CD8-positive, alpha-beta memory T cell (primary cell): ENCODE measurements around the gene SKI. TPM values are rescaled to one million over a fixed set of nuclear protein-coding genes. Genes with fewer than 3 reads are reported as not detected.

Experiments used
- CTCF ChIA-PET: fragments of 350-600 bp; sonication (Branson Sonifier 250); formaldehyde crosslinking; loops from one replicate; lab custom pipeline; 2021; ENCODE audit warnings: antibody characterized with exemption; lab: Charles Lee
- POLR2A ChIA-PET: fragments of 350-600 bp; sonication (Branson Sonifier 250); formaldehyde crosslinking; loops from one replicate; lab custom pipeline; 2021; ENCODE audit warnings: antibody characterized with exemption; lab: Charles Lee
- DNase-seq, 5 donors: peaks; one replicate each; pipeline versions ENCODE4 v3.0.0 to v3.0.0-alpha.2; 2020 to 2022; ENCODE audit warnings: mixed read lengths in 1 of 5
- H3K27ac ChIP-seq: one replicate; pipeline ENCODE4 v1.7.0; 2013; ENCODE audit warnings: low read depth, mild to moderate bottlenecking, low read length, moderate library complexity
- H3K27me3 ChIP-seq: 2 replicates; pipeline ENCODE4 v1.7.0; 2013; ENCODE audit warnings: low read length, mild to moderate bottlenecking; ENCODE audit not compliant: insufficient read depth, poor library complexity, severe bottlenecking
- H3K36me3 ChIP-seq: 2 replicates; pipeline ENCODE4 v1.7.0; 2013; ENCODE audit warnings: mild to moderate bottlenecking, low read length, moderate library complexity; ENCODE audit not compliant: insufficient read depth
- H3K4me1 ChIP-seq: 2 replicates; pipeline ENCODE4 v1.7.0; 2013; ENCODE audit warnings: mild to moderate bottlenecking, low read length, moderate library complexity; ENCODE audit not compliant: insufficient read depth
- H3K4me3 ChIP-seq: 2 replicates; pipeline ENCODE4 v1.7.0; 2013; ENCODE audit warnings: mild to moderate bottlenecking, low read length
- H3K9me3 ChIP-seq: 2 replicates; pipeline ENCODE4 v1.7.0; 2013; ENCODE audit warnings: mild to moderate bottlenecking, low read length
- H3K27ac Mint-ChIP-seq, 8 donors: one replicate each; pipeline ENCODE4 v1.8.0; 2020 to 2021; ENCODE audit warnings: mixed read lengths in 8 of 8, mild to moderate bottlenecking in 6 of 8, inconsistent platforms in 3 of 8, moderate library complexity in 3 of 8
- H3K27me3 Mint-ChIP-seq, 2 donors: one replicate each; pipeline ENCODE4 v1.8.0; 2020 to 2021; ENCODE audit warnings: mixed read lengths in 2 of 2, mild to moderate bottlenecking in 1 of 2, moderate library complexity in 1 of 2
- H3K36me3 Mint-ChIP-seq, 3 donors: one replicate each; pipeline ENCODE4 v1.8.0; 2020 to 2021; ENCODE audit warnings: mixed read lengths in 3 of 3, inconsistent platforms in 1 of 3, mild to moderate bottlenecking in 1 of 3
- H3K4me1 Mint-ChIP-seq, 3 donors: one replicate each; pipeline ENCODE4 v1.8.0; 2020 to 2021; ENCODE audit warnings: mixed read lengths in 3 of 3, inconsistent platforms in 1 of 3, mild to moderate bottlenecking in 1 of 3
- H3K4me3 Mint-ChIP-seq, 7 donors: one replicate each; pipeline ENCODE4 v1.8.0; 2020 to 2021; ENCODE audit warnings: mixed read lengths in 7 of 7, mild to moderate bottlenecking in 6 of 7, moderate library complexity in 4 of 7, inconsistent platforms in 2 of 7
- H3K9me3 Mint-ChIP-seq, 5 donors: one replicate each; pipeline ENCODE4 v1.8.0; 2020 to 2022; ENCODE audit warnings: mixed read lengths in 5 of 5, mild to moderate bottlenecking in 3 of 5, moderate library complexity in 2 of 5, inconsistent platforms in 1 of 5
- polyA plus RNA-seq: library from polyadenylated mRNA; unstranded; fragments of 300-500 nt; fragmentation: Illumina TruSeq; gene quantifications from one replicate; pipeline ENCODE4 v1.2.3, GENCODE V29; 2021
- total RNA-seq, 2 experiments: library from RNA; stranded (reverse); gene quantifications; one replicate each; pipeline ENCODE4 v1.2.3, GENCODE V29; 2021

SKI gene
- total and polyA plus RNA-seq, 3 experiments from 2014 or later = 0.94 to 38.4 (median 35.9) TPM

DNA sequence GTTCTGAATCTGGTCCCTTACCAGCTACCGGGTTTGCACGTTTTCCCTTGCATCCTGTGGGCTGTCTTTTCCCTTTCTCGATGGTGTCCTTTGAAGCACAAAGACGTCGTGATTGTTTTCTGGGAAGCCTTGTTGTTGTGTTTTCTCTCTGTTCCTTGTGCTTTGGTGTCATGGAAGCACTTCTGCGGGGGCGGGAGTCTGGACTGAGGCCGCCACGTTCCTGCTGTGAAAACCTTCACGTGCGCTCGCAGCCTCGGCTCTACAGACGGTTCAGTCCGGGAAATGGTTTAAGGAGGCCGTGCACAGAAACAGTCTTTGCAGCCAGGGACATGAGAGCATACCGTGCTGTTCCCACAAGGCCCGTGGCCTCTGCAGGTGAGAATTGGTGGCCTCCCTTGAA is 68.5 kb downstream of the SKI start:
- H3K27ac Mint-ChIP-seq = peak overlapping the region; percentile 54 to 94 (median 72)
- H3K4me1 Mint-ChIP-seq = peaks cover 51 to 89% (median 68%) of the 10 kb centered on the region in 3 donors
- H3K27me3 Mint-ChIP-seq = no peaks in the 10 kb centered on the region
- H3K9me3 ChIP-seq = no peaks in the 10 kb centered on the region
- POLR2A ChIA-PET = no interaction called here
- H3K27ac ChIP-seq = no peak overlapping the region
- H3K9me3 Mint-ChIP-seq = no peaks in the 10 kb centered on the region
- H3K27me3 ChIP-seq = no peaks in the 10 kb centered on the region
- peak overlapping the region in 3 of 7 donors; percentile 12 to 57 (median 40) for H3K4me3 Mint-ChIP-seq
- peaks cover 0 to 17% (median 1%) of the 10 kb centered on the region in 3 donors for H3K36me3 Mint-ChIP-seq
- H3K4me3 ChIP-seq = no peak overlapping the region
- peaks cover 97% of the 10 kb centered on the region for H3K4me1 ChIP-seq
- CTCF ChIA-PET = no interaction called here
- no peak for DNase-seq
- no peaks in the 10 kb centered on the region for H3K36me3 ChIP-seq

DNA sequence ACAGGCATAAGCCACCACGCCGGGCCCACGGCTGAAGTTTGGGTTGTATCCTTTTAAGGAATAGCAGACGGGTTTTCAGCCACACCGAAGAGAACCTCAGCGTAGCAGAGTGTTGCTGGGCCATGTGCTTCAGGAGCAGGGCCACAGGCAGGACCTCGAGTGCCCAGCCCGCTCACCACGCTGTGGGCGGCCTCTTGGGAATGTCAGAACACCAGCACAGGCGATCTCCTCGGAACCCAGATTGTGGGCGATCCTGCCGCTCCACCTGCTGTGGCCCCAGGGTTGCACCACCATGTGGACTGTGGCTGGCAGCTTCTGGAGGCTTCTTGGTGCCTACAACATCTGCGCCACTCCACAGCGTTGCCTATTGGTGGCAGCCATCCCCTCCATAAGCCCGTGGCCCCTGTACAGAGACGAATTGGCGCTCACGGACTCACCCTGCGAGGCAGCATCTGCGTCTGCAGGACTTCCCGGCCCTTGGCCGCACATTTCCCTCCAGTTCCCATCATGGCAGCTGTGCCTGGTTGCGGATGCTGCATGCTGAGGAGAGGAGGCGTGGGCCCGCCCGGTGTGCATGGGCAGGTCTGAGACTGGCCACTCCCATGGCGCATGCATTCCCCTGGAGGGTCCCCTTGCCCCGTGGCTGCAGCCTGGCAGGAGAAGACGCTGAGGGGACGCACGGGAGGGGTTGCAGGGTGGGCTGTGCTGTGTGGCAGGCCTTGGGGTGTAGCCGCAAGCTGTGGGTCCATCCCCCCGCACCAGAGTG is 69.3 kb downstream of the SKI start:
- Histone ChIP-seq H3K4me1 (peaks cover 97% of the 10 kb centered on the region), H3K27ac (no peak overlapping the region), H3K27me3 (no peaks in the 10 kb centered on the region), H3K9me3 (no peaks in the 10 kb centered on the region), H3K36me3 (peaks cover 2% of the 10 kb centered on the region), H3K4me3 (no peak overlapping the region)
- H3K4me1 Mint-ChIP-seq = peaks cover 47 to 89% (median 62%) of the 10 kb centered on the region in 3 donors
- H3K9me3 Mint-ChIP-seq = no peaks in the 10 kb centered on the region
- no peak overlapping the region for H3K4me3 Mint-ChIP-seq
- POLR2A ChIA-PET = no interaction called here
- H3K27me3 Mint-ChIP-seq = no peaks in the 10 kb centered on the region
- no peak for DNase-seq
- peak overlapping the region in 6 of 8 donors; percentile 36 to 99 (median 81) for H3K27ac Mint-ChIP-seq
- peaks cover 0 to 17% (median 1%) of the 10 kb centered on the region in 3 donors for H3K36me3 Mint-ChIP-seq
- CTCF ChIA-PET = interaction anchor here (2.5 kb wide), 1 partner anchor 103 kb away, joined by 6 read pairs; the partner anchor contains the start of gene FAAP20

DNA sequence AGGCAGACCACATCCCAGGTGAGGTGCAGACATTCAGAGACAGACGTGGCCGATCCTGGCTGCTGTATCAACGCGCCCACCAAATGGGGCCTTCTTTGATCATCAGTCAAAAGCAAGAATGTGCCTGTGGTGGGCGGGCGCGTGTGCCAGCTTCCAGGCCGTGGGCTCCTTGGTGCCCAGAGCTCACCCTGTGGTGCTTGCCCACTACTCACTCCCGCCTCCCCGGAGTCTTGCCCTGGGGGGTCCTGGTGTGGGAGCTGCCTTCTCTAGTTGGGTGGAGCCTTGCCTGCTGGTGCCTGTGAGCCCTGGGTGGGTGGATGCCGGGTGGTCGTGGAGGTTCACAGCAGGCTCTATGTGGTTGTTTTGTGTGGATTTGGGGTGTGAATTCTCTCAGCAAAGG is 70.6 kb downstream of the SKI start:
- peaks cover 50 to 88% (median 55%) of the 10 kb centered on the region in 3 donors for H3K4me1 Mint-ChIP-seq
- Histone ChIP-seq H3K4me1 (peaks cover 88% of the 10 kb centered on the region), H3K36me3 (peaks cover 4% of the 10 kb centered on the region), H3K4me3 (no peak overlapping the region), H3K27me3 (no peaks in the 10 kb centered on the region), H3K9me3 (no peaks in the 10 kb centered on the region), H3K27ac (no peak overlapping the region)
- H3K9me3 Mint-ChIP-seq = no peaks in the 10 kb centered on the region
- no peaks in the 10 kb centered on the region for H3K27me3 Mint-ChIP-seq
- DNase-seq = no peak
- ChIA-PET POLR2A (interaction anchor here (1.1 kb wide), 1 partner anchor 11 kb away, joined by 3 read pairs; no protein-coding TSS in a partner anchor), CTCF (interaction anchor here (0.8 to 3.3 kb wide), 6 partner anchors 12 to 104 kb away, joined by 3 to 14 read pairs (median 4); partner anchors contain the start of gene FAAP20)
- peak overlapping the region; percentile 88 to 100 (median 98) for H3K27ac Mint-ChIP-seq
- H3K36me3 Mint-ChIP-seq = peaks cover 0 to 26% (median 1%) of the 10 kb centered on the region in 3 donors
- peak overlapping the region in 6 of 7 donors; percentile 16 to 68 (median 37) for H3K4me3 Mint-ChIP-seq

DNA sequence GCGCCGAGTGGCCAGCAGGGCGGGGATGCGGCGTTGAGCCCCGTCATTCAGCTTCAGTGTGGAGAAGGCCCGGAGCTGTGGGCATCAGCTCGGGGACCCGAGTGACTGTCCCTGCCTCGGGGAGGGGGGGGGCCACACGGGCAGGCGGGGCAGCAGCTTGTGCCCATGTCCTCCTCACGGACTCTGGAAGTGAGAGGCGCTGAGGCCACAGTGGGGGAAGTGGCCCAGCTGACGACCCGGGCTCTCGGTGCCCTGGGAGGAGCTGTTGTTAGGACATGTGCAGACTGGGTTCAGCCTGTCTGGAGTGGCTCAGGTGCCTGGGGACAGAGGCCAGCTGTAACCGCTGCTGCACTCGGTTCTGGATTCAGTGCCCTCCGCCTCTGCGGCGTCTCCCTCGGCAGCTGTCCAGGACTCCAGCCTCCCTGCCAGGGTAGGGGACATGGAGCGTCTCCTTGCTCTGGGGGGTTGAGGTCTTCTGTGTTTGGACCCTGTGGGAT is 71.1 kb downstream of the SKI start:
- Mint-ChIP-seq H3K4me1 (peaks cover 47 to 83% (median 50%) of the 10 kb centered on the region in 3 donors), H3K4me3 (peak overlapping the region; percentile 26 to 77 (median 41)), H3K27ac (peak overlapping the region; percentile 82 to 100 (median 99)), H3K9me3 (no peaks in the 10 kb centered on the region), H3K36me3 (peaks cover 0 to 31% (median 1%) of the 10 kb centered on the region in 3 donors), H3K27me3 (no peaks in the 10 kb centered on the region)
- Histone ChIP-seq H3K4me1 (peaks cover 83% of the 10 kb centered on the region), H3K4me3 (no peak overlapping the region), H3K27me3 (no peaks in the 10 kb centered on the region), H3K36me3 (peaks cover 5% of the 10 kb centered on the region), H3K9me3 (no peaks in the 10 kb centered on the region), H3K27ac (peak overlapping the region; percentile 97)
- DNase-seq = no peak
- CTCF ChIA-PET = interaction anchor here (0.8 to 3.3 kb wide), 8 partner anchors 8 to 104 kb away, joined by 3 to 16 read pairs (median 4); partner anchors contain the start of gene FAAP20
- POLR2A ChIA-PET = interaction anchor here (1.1 kb wide), 1 partner anchor 11 kb away, joined by 3 read pairs; no protein-coding TSS in a partner anchor

DNA sequence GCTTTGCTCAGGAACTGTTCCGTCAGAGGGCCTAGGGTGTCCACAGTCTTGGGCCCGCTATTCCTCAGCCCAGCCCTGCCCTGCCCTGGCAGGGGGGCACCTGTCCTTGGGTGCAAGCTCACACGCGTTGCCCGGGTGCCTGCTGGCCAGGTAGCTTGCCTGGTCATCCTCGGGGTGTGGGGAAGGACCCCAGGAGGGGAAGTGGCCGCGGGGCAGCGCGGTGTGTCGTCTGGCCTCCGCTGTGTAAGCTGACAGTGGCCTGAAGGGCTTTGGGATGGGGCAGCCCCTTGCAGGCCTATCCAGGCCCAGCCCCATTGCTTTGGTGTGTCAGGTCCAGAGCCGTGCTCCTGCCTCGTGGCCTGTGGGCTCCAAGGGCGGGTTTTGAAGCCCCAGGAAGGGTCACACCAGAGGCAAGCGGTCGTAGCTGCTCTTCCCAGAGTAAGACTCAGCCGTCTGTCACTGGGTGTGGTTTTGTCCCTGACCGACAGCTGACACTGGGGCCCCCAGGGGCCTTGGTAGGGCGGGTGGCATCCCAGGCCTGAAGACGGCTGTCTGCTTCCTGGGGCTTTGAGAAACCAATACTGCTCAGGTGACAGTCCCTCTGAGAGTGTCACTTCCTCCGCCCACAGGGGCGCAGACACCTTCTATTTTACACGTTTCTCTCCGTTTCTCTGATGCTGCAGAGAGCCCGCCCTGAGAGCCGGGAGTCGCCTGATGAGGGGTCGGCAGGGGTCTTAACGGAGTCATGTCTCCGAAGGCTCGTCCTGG is 72.1 kb downstream of the SKI start:
- POLR2A ChIA-PET = interaction anchor here (0.9 to 2.5 kb wide), 7 partner anchors 10 to 105 kb away, joined by 4 to 25 read pairs (median 10); partner anchors contain the start of gene FAAP20
- Mint-ChIP-seq H3K4me3 (peak overlapping the region; percentile 82 to 93 (median 86)), H3K27me3 (no peaks in the 10 kb centered on the region), H3K4me1 (peaks cover 47 to 77% (median 50%) of the 10 kb centered on the region in 3 donors), H3K27ac (peak overlapping the region; percentile 98 to 100 (median 99)), H3K36me3 (peaks cover 0 to 40% (median 1%) of the 10 kb centered on the region in 3 donors), H3K9me3 (no peaks in the 10 kb centered on the region)
- peaks cover 73% of the 10 kb centered on the region for H3K4me1 ChIP-seq
- H3K36me3 ChIP-seq = peaks cover 14% of the 10 kb centered on the region
- no peaks in the 10 kb centered on the region for H3K9me3 ChIP-seq
- no peaks in the 10 kb centered on the region for H3K27me3 ChIP-seq
- DNase-seq = peak; percentile 74 to 92 (median 86)
- CTCF ChIA-PET = interaction anchor here (0.9 to 3.3 kb wide), 14 partner anchors 9 to 105 kb away, joined by 3 to 16 read pairs (median 4); partner anchors contain the start of gene FAAP20
- peak overlapping the region; percentile 52 for H3K4me3 ChIP-seq
- H3K27ac ChIP-seq = peak overlapping the region; percentile 97

DNA sequence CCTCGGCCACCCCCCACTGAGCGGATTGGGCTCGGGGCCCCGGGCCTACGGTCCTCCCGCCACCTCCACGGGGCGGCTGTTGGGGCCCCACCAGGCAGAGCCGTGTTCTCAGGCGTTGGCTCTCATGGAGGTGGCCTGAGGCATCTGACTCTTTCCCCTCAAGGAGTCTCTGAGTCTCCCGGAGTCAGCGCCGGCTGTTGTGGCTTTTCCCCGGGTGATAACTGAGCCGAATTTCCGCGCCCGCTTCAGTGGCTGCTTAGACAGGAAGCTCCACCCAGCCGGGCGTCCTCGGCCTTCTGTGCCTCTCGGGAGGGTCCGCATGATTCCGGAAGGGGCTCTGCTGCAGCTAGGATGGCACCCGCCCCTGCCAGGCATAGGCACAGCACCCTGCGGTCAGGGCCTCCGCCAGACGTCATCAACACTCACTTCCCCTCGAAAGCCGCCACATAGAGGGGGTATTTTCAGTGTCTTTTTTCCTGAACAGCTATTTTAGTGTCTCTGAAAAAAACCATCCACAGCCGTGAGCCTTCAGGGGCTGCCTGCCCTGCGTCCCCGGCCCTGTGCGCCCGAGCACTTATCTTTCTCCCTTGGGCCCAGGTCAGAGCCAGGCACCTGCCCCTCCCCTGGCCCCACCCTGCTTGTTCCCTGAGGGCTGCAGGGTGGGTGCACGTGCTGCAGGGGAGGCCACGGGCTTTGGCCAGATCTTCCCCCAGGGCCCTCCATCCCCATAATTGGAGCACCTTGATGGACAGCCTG is 72.9 kb downstream of the SKI start:
- ChIA-PET CTCF (interaction anchor here (0.8 to 3.3 kb wide), 13 partner anchors 10 to 106 kb away, joined by 3 to 16 read pairs (median 4); partner anchors contain the start of gene FAAP20), POLR2A (interaction anchor here (0.8 to 2.5 kb wide), 9 partner anchors 11 to 106 kb away, joined by 4 to 25 read pairs (median 10); partner anchors contain the start of genes FAAP20, MORN1 and RER1)
- peaks cover 64% of the 10 kb centered on the region for H3K4me1 ChIP-seq
- Mint-ChIP-seq H3K4me1 (peaks cover 43 to 73% (median 44%) of the 10 kb centered on the region in 3 donors), H3K27ac (peak overlapping the region; percentile 98 to 100 (median 99)), H3K9me3 (no peaks in the 10 kb centered on the region), H3K27me3 (no peaks in the 10 kb centered on the region), H3K4me3 (peak overlapping the region; percentile 82 to 93 (median 86)), H3K36me3 (peaks cover 0 to 40% (median 1%) of the 10 kb centered on the region in 3 donors)
- peak overlapping the region; percentile 52 for H3K4me3 ChIP-seq
- H3K36me3 ChIP-seq = peaks cover 14% of the 10 kb centered on the region
- no peaks in the 10 kb centered on the region for H3K9me3 ChIP-seq
- H3K27me3 ChIP-seq = no peaks in the 10 kb centered on the region
- H3K27ac ChIP-seq = peak overlapping the region; percentile 97
- peak; percentile 92 to 98 (median 97) for DNase-seq
